OCI-LY3 (cell line): ENCODE data around the gene FAM72D.
"Not testable (repeated sequence)": the region's sequence is repeated elsewhere in the genome, so short reads cannot be mapped to it uniquely, and the experiment has no call there.

Source experiments
- H2AFZ ChIP-seq: fragments of 200-600, 300-600 bp; shearing (Covaris generic); 2 replicates; pipeline ENCODE4 v1.6.0; 2014; ENCODE audit warnings: antibody characterized with exemption, low read depth, low read length
- H3K27ac ChIP-seq: fragments of 200-600, 300-600 bp; sonication (generic); 2 replicates; pipeline ENCODE4 v1.5.1; 2014; ENCODE audit warnings: mild to moderate bottlenecking, low read length, moderate library complexity, mixed read lengths
- H3K27me3 ChIP-seq: fragments of 200-600, 300-600 bp; sonication (generic); 2 replicates; pipeline ENCODE4 v1.6.1; 2014; ENCODE audit warnings: low read depth, low read length, mixed read lengths
- H3K36me3 ChIP-seq: fragments of 200-600, 300-600 bp; sonication (generic); replicated peaks from 2 replicates; pipeline ENCODE3; 2014; ENCODE audit warnings: low read depth, low read length, mixed read lengths
- H3K4me1 ChIP-seq: fragments of 300-600, 200-600 bp; sonication (generic); 2 replicates; pipeline ENCODE4 v1.6.1; 2014; ENCODE audit warnings: low read length, mixed read lengths
- H3K4me2 ChIP-seq: fragments of 200-600, 300-600 bp; sonication (generic); 2 replicates; pipeline ENCODE4 v1.6.1; 2014; ENCODE audit warnings: low read length, mixed read lengths
- H3K4me3 ChIP-seq: fragments of 300-600, 200-600 bp; sonication (generic); 2 replicates; pipeline ENCODE4 v1.5.1; 2014; ENCODE audit warnings: antibody characterized with exemption, mild to moderate bottlenecking, low read length, moderate library complexity
- H3K79me2 ChIP-seq: fragments of 300-600, 200-600 bp; shearing (Covaris generic); 2 replicates; pipeline ENCODE4 v1.6.1; 2014; ENCODE audit warnings: mild to moderate bottlenecking, low read length, mixed read lengths
- H3K9ac ChIP-seq: fragments of 300-600, 200-600 bp; shearing (Covaris generic); 2 replicates; pipeline ENCODE4 v1.6.0; 2014; ENCODE audit warnings: mild to moderate bottlenecking, low read length, moderate library complexity
- H3K9me3 ChIP-seq: fragments of 200-600, 300-600 bp; shearing (Covaris generic); 2 replicates; pipeline ENCODE4 v1.6.1; 2014; ENCODE audit warnings: low read length, mixed read lengths; ENCODE audit not compliant: insufficient read depth
- H4K20me1 ChIP-seq: fragments of 200-600, 300-600 bp; sonication (generic); 2 replicates; pipeline ENCODE4 v1.6.1; 2016; ENCODE audit warnings: low read length, mixed read lengths; ENCODE audit not compliant: insufficient read depth

FAM72D gene

DNA sequence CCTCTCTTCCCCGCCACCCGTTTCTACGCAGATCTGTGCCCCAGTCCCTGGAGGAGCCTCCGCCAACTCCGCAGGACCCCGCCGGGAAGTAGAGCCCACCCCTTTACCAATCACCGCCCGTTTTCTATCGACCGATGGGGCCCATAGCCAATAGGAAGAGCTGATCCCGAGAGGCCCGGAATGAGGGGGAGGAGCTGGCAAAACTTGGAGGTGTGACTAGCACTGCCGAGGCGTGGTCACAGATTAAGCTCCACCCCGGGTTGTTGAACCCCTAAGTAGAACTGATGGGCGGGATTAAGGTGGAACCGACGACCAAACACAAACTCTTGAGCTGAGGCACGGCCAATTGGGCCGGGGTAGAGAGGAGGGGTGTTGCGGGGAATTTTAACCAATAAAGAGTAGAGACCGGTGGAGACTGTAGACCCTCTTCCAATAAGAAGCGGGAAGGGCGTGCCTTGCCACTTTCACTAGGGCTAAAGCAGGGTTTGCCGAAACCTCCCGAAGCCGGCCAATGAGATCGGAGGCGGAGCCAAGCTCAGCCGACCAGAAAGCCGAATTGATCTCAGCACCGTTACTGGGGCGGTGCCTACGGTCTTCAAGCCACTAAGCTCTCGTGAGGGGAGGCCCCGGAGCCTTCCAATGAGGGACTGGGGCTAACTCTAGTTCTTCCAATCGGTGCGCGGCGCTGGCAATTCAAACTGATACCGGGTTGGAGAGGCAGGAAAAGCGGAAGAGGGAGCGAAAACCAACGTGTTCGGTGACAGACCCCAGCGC lies at the start of gene FAM72D, which contains the start of gene SRGAP2B:
Gene FAM72D (plus strand): TSS at position 691 of the 774 bp plus-strand sequence. CDS start 874 bp downstream, outside the sequence.
Gene SRGAP2B (minus strand): TSS at position 45 of the 774 bp plus-strand sequence. CDS start 2,427 bp downstream, outside the sequence.
- H3K27ac ChIP-seq, H3K79me2 ChIP-seq, H2AFZ ChIP-seq, H3K4me2 ChIP-seq, H3K36me3 ChIP-seq, H3K9ac ChIP-seq, H4K20me1 ChIP-seq, H3K4me1 ChIP-seq, H3K9me3 ChIP-seq, H3K27me3 ChIP-seq: not testable (repeated sequence)
- peak within 1 kb of the TSS; percentile 65; the same call in 1 of the 2 replicates for H3K4me3 ChIP-seq

- not testable (repeated sequence) for H4K20me1 ChIP-seq, H3K4me3 ChIP-seq, H3K27ac ChIP-seq, H3K9ac ChIP-seq, H3K79me2 ChIP-seq, H3K27me3 ChIP-seq, H3K9me3 ChIP-seq, H2AFZ ChIP-seq, H3K4me2 ChIP-seq, H3K36me3 ChIP-seq, H3K4me1 ChIP-seq
Observed at GRCh38 chr1:145047553-145047952, 48.2 kb upstream of the FAM72D start.

DNA sequence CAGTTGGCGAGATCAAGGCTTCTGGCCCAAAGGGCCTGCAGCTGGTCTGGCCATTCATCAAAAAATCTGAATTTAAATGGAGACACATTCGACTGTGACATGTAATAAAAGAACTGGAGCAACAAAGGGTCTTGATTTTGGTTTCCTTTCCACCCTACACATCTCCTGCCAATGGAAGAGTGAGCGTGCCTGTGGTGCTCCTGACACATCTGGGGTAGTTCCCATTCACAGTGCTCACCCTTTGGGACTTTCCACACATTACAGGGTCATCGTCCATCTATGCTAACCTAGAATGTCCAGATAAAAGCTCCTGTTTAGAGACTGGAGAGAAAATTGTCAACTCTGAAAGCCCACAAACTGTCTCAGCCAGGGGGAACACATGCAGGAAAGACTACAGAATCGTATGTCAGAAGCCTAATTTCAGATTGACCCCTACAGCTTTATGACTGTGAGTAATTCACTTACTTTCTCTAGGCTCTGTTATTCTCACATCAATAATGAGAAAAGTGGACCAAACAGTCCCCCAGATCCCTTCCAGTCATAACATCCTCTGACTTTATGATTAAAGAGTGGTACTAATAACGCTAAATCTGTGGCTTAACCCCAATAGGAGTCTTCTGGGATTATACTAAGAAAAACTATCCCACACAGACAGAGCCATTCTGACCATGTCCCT lies 47.5 kb upstream of the FAM72D start:
- not testable (repeated sequence) for H3K9me3 ChIP-seq, H3K79me2 ChIP-seq, H4K20me1 ChIP-seq, H2AFZ ChIP-seq, H3K27ac ChIP-seq, H3K36me3 ChIP-seq, H3K27me3 ChIP-seq, H3K4me3 ChIP-seq, H3K4me1 ChIP-seq, H3K9ac ChIP-seq, H3K4me2 ChIP-seq

GRCh38 chr1:145052019-145052776 lies 43.6 kb upstream of the FAM72D start:
- not testable (repeated sequence) for H4K20me1 ChIP-seq, H3K27me3 ChIP-seq, H3K9ac ChIP-seq, H3K9me3 ChIP-seq, H3K27ac ChIP-seq, H3K4me3 ChIP-seq, H3K79me2 ChIP-seq, H2AFZ ChIP-seq, H3K4me2 ChIP-seq, H3K4me1 ChIP-seq, H3K36me3 ChIP-seq

DNA sequence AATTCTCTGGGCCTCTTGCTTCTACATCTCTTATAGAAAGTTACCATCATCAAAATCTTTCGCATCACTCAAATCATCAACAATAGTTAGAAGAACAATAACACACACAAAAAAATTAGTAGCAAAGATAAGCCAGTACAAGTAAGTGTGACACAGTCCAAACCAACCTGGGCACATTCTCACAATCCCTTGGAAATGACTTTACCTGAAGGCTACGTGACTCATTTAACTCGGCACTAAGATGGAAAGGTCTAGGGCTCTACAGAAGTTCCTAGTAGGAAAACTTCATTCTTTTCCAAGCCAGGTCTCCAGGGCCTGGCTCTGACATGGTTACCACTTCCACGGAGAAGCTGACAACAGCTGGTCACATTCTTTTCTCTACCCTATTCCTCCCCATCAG lies 42.3 kb upstream of the FAM72D start:
- H3K4me3 ChIP-seq, H3K9me3 ChIP-seq, H3K36me3 ChIP-seq, H3K27ac ChIP-seq, H3K4me2 ChIP-seq, H3K4me1 ChIP-seq, H2AFZ ChIP-seq, H3K27me3 ChIP-seq, H4K20me1 ChIP-seq, H3K79me2 ChIP-seq, H3K9ac ChIP-seq: not testable (repeated sequence)

- H3K9me3 ChIP-seq, H3K4me1 ChIP-seq, H3K36me3 ChIP-seq, H4K20me1 ChIP-seq, H3K4me3 ChIP-seq, H3K27ac ChIP-seq, H2AFZ ChIP-seq, H3K4me2 ChIP-seq, H3K27me3 ChIP-seq, H3K79me2 ChIP-seq, H3K9ac ChIP-seq: not testable (repeated sequence)
Observed at GRCh38 chr1:145055217-145055760, 40.5 kb upstream of the FAM72D start.

DNA sequence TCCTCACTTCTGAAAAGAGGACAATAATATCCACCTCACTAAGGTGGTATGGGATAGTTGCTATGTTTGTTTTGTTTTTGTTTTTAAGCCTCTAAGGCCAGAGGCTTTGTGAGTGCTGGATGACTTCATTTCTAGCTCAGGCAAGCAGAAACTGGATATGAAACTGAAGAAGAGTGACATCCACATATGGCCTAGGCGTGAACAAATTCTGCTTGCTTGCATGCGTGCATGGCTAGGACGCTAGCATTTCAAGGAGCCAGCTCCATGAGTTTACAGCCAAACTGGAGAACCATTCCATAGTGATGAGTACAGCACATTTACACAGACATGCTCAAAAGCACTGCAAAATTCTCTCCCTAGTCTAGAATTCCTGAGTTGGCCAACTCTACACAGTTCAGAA lies 37.6 kb upstream of the FAM72D start:
- H3K9ac ChIP-seq, H3K4me1 ChIP-seq, H4K20me1 ChIP-seq, H3K4me3 ChIP-seq, H3K9me3 ChIP-seq, H3K36me3 ChIP-seq, H2AFZ ChIP-seq, H3K79me2 ChIP-seq, H3K27ac ChIP-seq, H3K27me3 ChIP-seq: not testable (repeated sequence)
- 0 out of 2 replicates have a peak overlapping the region, but pooled peaks have one; percentile 32 for H3K4me2 ChIP-seq

DNA sequence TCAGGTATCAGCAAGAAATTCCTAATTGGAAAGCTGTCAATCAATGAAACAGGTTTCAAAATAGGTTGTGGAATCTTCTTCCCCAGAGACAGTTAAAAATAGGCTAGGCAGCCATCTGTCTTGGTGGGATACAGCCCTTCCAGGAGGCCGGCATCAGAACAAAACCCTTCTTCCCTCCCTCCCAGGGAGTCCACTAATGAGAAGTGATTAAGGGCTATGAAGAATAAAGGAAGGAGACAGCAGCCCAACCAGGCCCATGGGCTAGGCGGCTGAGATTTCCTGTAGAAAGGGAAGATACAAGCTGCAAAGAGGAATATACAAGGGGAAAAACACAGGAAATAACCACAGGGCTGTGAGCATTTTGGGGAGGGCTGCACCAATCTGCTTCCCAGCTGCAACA lies 32.5 kb upstream of the FAM72D start:
- H3K79me2 ChIP-seq, H3K27ac ChIP-seq, H4K20me1 ChIP-seq, H3K4me2 ChIP-seq, H3K9me3 ChIP-seq, H2AFZ ChIP-seq, H3K27me3 ChIP-seq, H3K4me3 ChIP-seq, H3K36me3 ChIP-seq, H3K4me1 ChIP-seq, H3K9ac ChIP-seq: not testable (repeated sequence)

DNA sequence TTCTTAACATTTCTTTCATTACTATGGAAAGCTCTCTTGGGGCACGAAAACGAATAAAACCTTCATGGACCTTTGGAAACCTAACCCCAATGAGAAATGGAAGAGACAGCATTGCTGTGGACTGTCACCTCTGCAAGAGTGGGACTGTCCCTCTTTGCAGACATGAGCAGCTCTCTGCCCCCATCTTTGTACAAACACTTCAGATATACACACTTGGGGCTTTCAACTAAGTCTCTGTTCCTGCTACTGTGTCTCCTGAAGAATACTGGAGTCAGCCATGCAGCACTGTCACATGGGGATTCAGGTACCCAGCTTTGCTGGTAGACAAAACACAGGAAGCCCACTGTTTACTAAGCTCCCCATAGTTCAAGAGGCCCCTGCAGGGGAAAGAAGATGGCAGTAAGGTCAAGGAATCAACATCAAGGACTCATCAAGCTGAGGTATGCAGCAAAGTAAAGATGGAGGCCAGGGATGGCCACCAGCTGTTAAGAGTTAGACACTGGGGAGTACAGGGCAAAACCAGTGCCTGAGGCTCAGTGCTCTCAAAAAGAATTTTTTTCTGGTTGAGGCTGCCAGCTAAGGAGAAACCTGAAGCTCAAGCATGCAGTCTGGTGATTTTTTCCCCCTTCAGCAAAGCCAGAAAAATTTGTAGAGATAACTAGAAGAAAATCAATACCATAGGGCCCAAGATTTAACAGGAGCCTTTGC lies 31.7 kb upstream of the FAM72D start:
- H3K4me1 ChIP-seq, H3K9me3 ChIP-seq, H3K79me2 ChIP-seq, H3K36me3 ChIP-seq, H3K27me3 ChIP-seq, H3K4me3 ChIP-seq, H3K9ac ChIP-seq, H4K20me1 ChIP-seq, H2AFZ ChIP-seq: not testable (repeated sequence)
- peak overlapping the region; percentile 34 for H3K27ac ChIP-seq
- peak overlapping the region; percentile 28; the same call in 1 of the 2 replicates for H3K4me2 ChIP-seq
